GM19035 (cell line): Measurements from ENCODE around the gene LRP1.

Experiments
- ATAC-seq: cut with Tn5 transposase; IDR thresholded peaks from one replicate; pipeline ENCODE4 v1.9.1; 2021; ENCODE audit not compliant: unreplicated experiment

Gene LRP1

GRCh38 chr12:57220770-57221168, 92.5 kb downstream of the LRP1 start:
- ATAC-seq, result no peak

- ATAC-seq, result no peak
These were observed 93.1 kb downstream of the LRP1 start for GRCh38 chr12:57221169-57221917.

GRCh38 chr12:57222286-57223190, 94.3 kb downstream of the LRP1 start:
- ATAC-seq, result no peak

- no peak for ATAC-seq
These were observed 95.2 kb downstream of the LRP1 start for GRCh38 chr12:57223191-57224165.

- no peak for ATAC-seq
These were observed 96.1 kb downstream of the LRP1 start for GRCh38 chr12:57224278-57224972.

- ATAC-seq, result no peak
These were observed 96.8 kb downstream of the LRP1 start for GRCh38 chr12:57224973-57225679.

GRCh38 chr12:57225680-57226210, 97.5 kb downstream of the LRP1 start:
- ATAC-seq, result no peak

GRCh38 chr12:57226588-57227314, 98.5 kb downstream of the LRP1 start:
- ATAC-seq, result no peak

- ATAC-seq, result no peak
These were observed 99.2 kb downstream of the LRP1 start for GRCh38 chr12:57227315-57228115.

GRCh38 chr12:57229046-57229633, 100.9 kb downstream of the LRP1 start:
- ATAC-seq, result peak; percentile 5

- ATAC-seq, result peak; percentile 67
These were observed 101.5 kb downstream of the LRP1 start, which contains the start of gene SHMT2 for GRCh38 chr12:57229634-57230380. SHMT2 (plus strand) TSS chr12:57229711; CDS start chr12:57229779, 68 bp downstream.

GRCh38 chr12:57230381-57231155, 102.3 kb downstream of the LRP1 start:
- ATAC-seq, result peak; percentile 3

GRCh38 chr12:57231276-57232021, 103.2 kb downstream of the LRP1 start:
- ATAC-seq, result no peak

- no peak for ATAC-seq
These were observed 104.0 kb downstream of the LRP1 start for GRCh38 chr12:57232156-57232756.
